RWPE2 (cell line): ENCODE data around the gene GP1BA.

Experiments
- ATAC-seq: fragments of 200-7000 bp; cut with Tn5 transposase; 3 replicates; pipeline ENCODE4 v1.9.1; 2021; ENCODE audit warnings: low read depth
- DNase-seq: peaks from one replicate; pipeline ENCODE4 v3.0.0-alpha.2; 2020; ENCODE audit warnings: low spot score
- H3K27ac ChIP-seq: fragments of 450-650 bp; 2 replicates; pipeline ENCODE4 v1.5.1; 2017; ENCODE audit warnings: mild to moderate bottlenecking; ENCODE audit not compliant: poor library complexity, severe bottlenecking
- H3K27me3 ChIP-seq: fragments of 250-450 bp; sonication (Bioruptor Pico); 2 replicates; pipeline ENCODE4 v1.5.1; 2021; ENCODE audit warnings: mild to moderate bottlenecking, moderate library complexity; ENCODE audit not compliant: insufficient read depth, poor library complexity, severe bottlenecking
- H3K36me3 ChIP-seq: fragments of 250-450 bp; sonication (Bioruptor Pico); 2 replicates; pipeline ENCODE4 v1.5.1; 2020; ENCODE audit warnings: low read depth, mild to moderate bottlenecking, moderate library complexity
- H3K4me1 ChIP-seq: fragments of 250-450 bp; sonication (Bioruptor Pico); 2 replicates; pipeline ENCODE4 v1.5.1; 2021; ENCODE audit warnings: mild to moderate bottlenecking, moderate library complexity; ENCODE audit not compliant: insufficient read depth, poor library complexity, severe bottlenecking
- H3K4me3 ChIP-seq: fragments of 250-450 bp; sonication (Bioruptor Pico); 2 replicates; pipeline ENCODE4 v1.5.1; 2021; ENCODE audit warnings: mild to moderate bottlenecking, moderate library complexity; ENCODE audit not compliant: severe bottlenecking
- H3K9me3 ChIP-seq: fragments of 250-450 bp; sonication (Bioruptor Pico); 2 replicates; pipeline ENCODE4 v1.5.1; 2021; ENCODE audit warnings: mild to moderate bottlenecking, moderate library complexity; ENCODE audit not compliant: severe bottlenecking
- TF ChIP-seq, protein P1 (sequence below): fragments of 450-650 bp; IDR thresholded peaks from one replicate; pipeline ENCODE4 v1.5.1; 2017; ENCODE audit warnings: mild to moderate bottlenecking, moderate library complexity; ENCODE audit not compliant: poor library complexity, severe bottlenecking

GP1BA gene

DNA sequence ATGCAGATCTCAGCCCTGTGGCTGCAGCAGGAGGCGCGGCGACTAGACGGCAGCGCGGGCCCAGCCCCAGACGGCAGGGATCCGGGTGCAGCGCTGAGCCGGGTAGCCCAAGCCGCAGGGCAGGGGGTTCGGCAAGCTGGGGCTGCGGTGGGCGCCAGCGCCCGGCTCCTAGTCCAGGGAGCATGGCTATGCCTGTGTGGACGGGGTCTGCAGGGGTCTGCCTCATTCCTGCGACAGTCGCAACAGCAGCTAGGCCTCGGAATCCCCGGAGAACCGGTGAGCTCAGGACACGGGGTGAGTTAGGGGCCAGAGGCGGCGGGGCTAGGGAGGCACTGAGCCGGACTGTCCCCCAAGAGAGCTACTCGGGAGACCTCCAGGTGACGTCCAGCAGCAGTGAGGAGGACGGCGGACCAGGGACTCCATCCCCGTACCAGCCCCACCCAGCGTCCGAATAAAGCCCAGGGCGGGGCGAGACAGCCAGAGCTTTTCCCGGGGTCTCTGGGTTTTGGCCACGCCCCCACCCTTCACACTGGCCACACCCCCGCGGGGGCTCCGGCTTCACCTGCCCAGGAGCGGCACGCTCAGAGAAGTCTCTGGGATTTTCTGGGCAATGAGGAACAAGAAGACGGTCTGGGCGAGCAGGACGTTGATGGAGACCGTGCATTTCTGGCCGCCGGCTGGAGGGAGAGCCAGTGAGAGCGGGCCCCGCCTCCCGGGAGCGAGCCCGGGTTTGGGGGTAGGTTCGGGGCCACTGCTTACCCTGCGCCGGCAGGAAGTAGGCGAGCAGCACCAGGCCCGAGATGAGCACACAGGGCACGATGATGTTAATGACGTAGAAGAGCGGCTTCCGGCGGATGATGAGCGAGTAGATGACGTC lies 31.6 kb upstream of the GP1BA start:
- Histone ChIP-seq H3K36me3 (peaks cover 21% of the 10 kb centered on the region), H3K4me3 (no peak overlapping the region), H3K27ac (no peak overlapping the region), H3K9me3 (no peaks in the 10 kb centered on the region), H3K4me1 (peaks cover 4% of the 10 kb centered on the region), H3K27me3 (no peaks in the 10 kb centered on the region)
- TF ChIP-seq, protein P1, sequence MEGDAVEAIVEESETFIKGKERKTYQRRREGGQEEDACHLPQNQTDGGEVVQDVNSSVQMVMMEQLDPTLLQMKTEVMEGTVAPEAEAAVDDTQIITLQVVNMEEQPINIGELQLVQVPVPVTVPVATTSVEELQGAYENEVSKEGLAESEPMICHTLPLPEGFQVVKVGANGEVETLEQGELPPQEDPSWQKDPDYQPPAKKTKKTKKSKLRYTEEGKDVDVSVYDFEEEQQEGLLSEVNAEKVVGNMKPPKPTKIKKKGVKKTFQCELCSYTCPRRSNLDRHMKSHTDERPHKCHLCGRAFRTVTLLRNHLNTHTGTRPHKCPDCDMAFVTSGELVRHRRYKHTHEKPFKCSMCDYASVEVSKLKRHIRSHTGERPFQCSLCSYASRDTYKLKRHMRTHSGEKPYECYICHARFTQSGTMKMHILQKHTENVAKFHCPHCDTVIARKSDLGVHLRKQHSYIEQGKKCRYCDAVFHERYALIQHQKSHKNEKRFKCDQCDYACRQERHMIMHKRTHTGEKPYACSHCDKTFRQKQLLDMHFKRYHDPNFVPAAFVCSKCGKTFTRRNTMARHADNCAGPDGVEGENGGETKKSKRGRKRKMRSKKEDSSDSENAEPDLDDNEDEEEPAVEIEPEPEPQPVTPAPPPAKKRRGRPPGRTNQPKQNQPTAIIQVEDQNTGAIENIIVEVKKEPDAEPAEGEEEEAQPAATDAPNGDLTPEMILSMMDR, result no peak
- ATAC-seq, result no peak
- DNase-seq, result no peak

DNA sequence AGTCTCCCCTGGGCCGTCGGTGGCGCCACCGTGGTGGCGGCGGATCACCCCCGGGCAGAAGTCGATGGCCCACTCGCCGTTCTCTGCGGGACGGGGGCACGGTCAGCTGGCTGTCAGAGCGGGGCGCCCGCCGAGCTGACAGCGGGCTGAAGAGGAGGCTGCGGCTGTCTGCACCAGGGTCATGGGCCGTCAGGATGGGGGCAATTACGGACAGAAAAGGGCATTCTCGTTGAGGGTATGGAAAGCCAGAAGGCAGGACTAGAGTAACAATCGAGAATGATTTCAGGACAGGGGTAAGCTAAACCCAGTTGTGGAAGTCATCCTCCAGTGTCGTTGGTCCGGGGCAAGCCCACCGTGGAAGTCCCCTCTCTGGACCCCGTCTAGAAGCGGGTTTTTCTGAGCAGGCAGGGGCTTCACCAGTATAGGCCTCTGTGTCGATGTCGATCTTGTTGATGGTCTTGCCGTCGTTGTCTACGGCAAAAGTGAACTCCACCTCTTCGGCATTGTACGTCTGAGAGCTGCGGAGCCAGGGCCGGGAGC lies 30.9 kb upstream of the GP1BA start:
- Histone ChIP-seq H3K36me3 (peaks cover 14% of the 10 kb centered on the region), H3K9me3 (no peaks in the 10 kb centered on the region), H3K27me3 (no peaks in the 10 kb centered on the region), H3K4me1 (peaks cover 4% of the 10 kb centered on the region), H3K27ac (no peak overlapping the region), H3K4me3 (no peak overlapping the region)
- ATAC-seq (no peak), DNase-seq (no peak)
- TF ChIP-seq, protein P1, result no peak

DNA sequence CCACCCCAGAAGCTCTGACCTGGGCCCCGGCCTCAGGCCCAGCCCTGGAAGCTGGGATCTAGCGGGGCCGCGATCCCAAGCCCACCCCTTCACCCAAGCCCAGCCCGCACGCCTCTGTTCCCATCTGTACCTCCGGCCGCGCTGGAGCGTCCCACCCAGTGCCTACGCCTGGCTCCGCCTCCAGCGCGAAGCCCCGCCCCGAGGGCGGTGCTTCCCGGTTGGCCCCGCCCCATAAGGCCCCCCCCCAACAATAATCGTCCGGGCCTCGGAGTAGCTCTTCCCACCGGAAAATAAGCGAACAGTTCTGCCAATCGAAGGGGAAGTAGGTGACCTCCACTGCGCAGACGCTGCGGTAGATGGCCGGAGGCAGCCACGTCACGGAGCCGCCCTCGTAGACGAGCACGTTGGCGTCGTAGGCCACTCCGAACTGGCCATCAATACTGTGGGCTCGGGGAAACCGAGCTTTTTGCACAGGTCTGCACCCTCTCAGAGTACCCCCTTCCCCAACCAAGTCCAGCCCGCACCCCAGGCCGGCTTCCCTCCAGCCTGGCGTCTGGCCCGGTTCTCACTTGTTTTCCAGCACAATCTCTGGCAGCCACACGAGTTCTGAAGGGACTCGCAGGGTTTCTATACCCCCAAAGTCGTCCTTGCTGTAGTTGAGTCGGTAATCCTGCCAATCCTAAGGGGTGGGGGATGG lies 30.3 kb upstream of the GP1BA start:
- ATAC-seq, result no peak
- TF ChIP-seq, protein P1, result no peak
- no peaks in the 10 kb centered on the region for H3K9me3 ChIP-seq
- H3K4me1 ChIP-seq, result peaks cover 4% of the 10 kb centered on the region
- peaks cover 7% of the 10 kb centered on the region for H3K36me3 ChIP-seq
- H3K27ac ChIP-seq, result no peak overlapping the region
- DNase-seq, result no peak
- no peak overlapping the region for H3K4me3 ChIP-seq
- H3K27me3 ChIP-seq, result no peaks in the 10 kb centered on the region

DNA sequence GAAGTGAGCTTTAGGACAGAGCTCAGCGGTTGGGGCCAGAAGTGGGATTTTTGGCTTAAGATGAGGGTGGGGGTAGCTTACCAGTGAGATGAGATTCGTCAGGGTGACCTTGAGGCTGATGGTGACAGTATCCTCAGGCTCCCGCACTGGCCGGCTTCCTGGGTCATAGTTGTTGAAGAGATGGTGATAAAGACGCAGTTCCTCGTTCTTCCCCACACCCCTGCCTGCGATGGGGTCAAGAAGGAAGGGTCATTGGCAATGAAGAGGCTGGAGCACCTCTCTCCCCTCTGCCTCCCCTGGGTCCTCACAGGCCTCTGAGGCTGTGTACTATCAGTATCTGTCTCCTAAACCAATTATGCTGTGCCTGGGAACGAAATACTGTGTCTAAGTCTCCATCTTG lies 29.5 kb upstream of the GP1BA start:
- Histone ChIP-seq H3K9me3 (no peaks in the 10 kb centered on the region), H3K27ac (peak overlapping the region; percentile 9), H3K4me1 (peaks cover 4% of the 10 kb centered on the region), H3K4me3 (no peak overlapping the region), H3K27me3 (no peaks in the 10 kb centered on the region), H3K36me3 (peaks cover 2% of the 10 kb centered on the region; the same call in 1 of the 2 replicates)
- DNase-seq (no peak), ATAC-seq (no peak)
- TF ChIP-seq, protein P1, result no peak
